H9 (cell line): ENCODE data around the gene SMAD3. TPM values are rescaled to one million over a fixed set of nuclear protein-coding genes. Genes with fewer than 3 reads are reported as not detected.

ENCODE experiments used
- DNase-seq: peaks from one replicate; pipeline ENCODE4 v3.0.0-alpha.2; 2017
- H2AFZ ChIP-seq: one replicate; pipeline ENCODE4 v1.6.1; 2013; ENCODE audit warnings: mild to moderate bottlenecking, low read length, control low read depth, moderate library complexity
- H2AK5ac ChIP-seq: 2 replicates; pipeline ENCODE4 v1.6.1; 2013; ENCODE audit warnings: low read length, control low read depth, mixed read lengths; ENCODE audit not compliant: insufficient read length
- H2BK120ac ChIP-seq: one replicate; pipeline ENCODE4 v1.6.1; 2013; ENCODE audit warnings: low read depth, mild to moderate bottlenecking, low read length, control low read depth, inconsistent platforms; ENCODE audit not compliant: poor library complexity, severe bottlenecking
- H2BK12ac ChIP-seq: 2 replicates; pipeline ENCODE4 v1.6.1; 2013; ENCODE audit warnings: low read length, control low read depth, mixed read lengths, low read depth; ENCODE audit not compliant: insufficient read length
- H2BK15ac ChIP-seq: 2 replicates; pipeline ENCODE4 v1.6.1; 2013; ENCODE audit warnings: low read depth, low read length, control low read depth
- H2BK20ac ChIP-seq: one replicate; pipeline ENCODE4 v1.6.1; 2013; ENCODE audit warnings: low read depth, mild to moderate bottlenecking, low read length, control low read depth, inconsistent platforms; ENCODE audit not compliant: poor library complexity, severe bottlenecking
- H2BK5ac ChIP-seq: 2 replicates; pipeline ENCODE4 v1.6.1; 2013; ENCODE audit warnings: low read length, control low read depth, mixed read lengths; ENCODE audit not compliant: insufficient read length
- H3K14ac ChIP-seq: 2 replicates; pipeline ENCODE4 v1.6.1; 2013; ENCODE audit warnings: low read length, control low read depth; ENCODE audit not compliant: insufficient read depth
- H3K18ac ChIP-seq: 2 replicates; pipeline ENCODE4 v1.6.1; 2013; ENCODE audit warnings: low read depth, mild to moderate bottlenecking, mixed read lengths, low read length, control low read depth; ENCODE audit not compliant: insufficient read length
- H3K23ac ChIP-seq: 2 replicates; pipeline ENCODE4 v1.6.1; 2013; ENCODE audit warnings: low read length, control low read depth, mixed read lengths, low read depth; ENCODE audit not compliant: insufficient read length
- H3K23me2 ChIP-seq: 2 replicates; pipeline ENCODE4 v1.6.1; 2013; ENCODE audit warnings: low read depth, mild to moderate bottlenecking, mixed read lengths, low read length, control low read depth; ENCODE audit not compliant: insufficient read length, poor library complexity, severe bottlenecking
- H3K27ac ChIP-seq: 2 replicates; pipeline ENCODE4 v1.5.1; 2013; ENCODE audit warnings: low read length, control low read depth, mixed read lengths, low read depth; ENCODE audit not compliant: insufficient read length
- H3K27me3 ChIP-seq: 2 replicates; pipeline ENCODE4 v1.6.1; 2013; ENCODE audit warnings: low read length, control low read depth, inconsistent platforms; ENCODE audit not compliant: insufficient read depth
- H3K4ac ChIP-seq: 2 replicates; pipeline ENCODE4 v1.6.1; 2013; ENCODE audit warnings: low read depth, mild to moderate bottlenecking, control low read depth, inconsistent platforms, low read length, moderate library complexity
- H3K4me1 ChIP-seq: 2 replicates; pipeline ENCODE4 v1.6.1; 2013; ENCODE audit warnings: low read length, control low read depth, inconsistent platforms; ENCODE audit not compliant: insufficient read depth
- H3K4me2 ChIP-seq: 2 replicates; pipeline ENCODE4 v1.6.1; 2013; ENCODE audit warnings: low read length, control low read depth, mixed read lengths; ENCODE audit not compliant: insufficient read length, insufficient read depth
- H3K56ac ChIP-seq: 2 replicates; pipeline ENCODE4 v1.6.1; 2013; ENCODE audit warnings: low read depth, mild to moderate bottlenecking, mixed read lengths, low read length, control low read depth; ENCODE audit not compliant: insufficient read length
- H3K79me1 ChIP-seq: 2 replicates; pipeline ENCODE4 v1.6.1; 2013; ENCODE audit warnings: low read depth, mild to moderate bottlenecking, moderate library complexity, low read length, control low read depth, inconsistent platforms; ENCODE audit not compliant: insufficient read depth, poor library complexity, severe bottlenecking
- H3K79me2 ChIP-seq: 2 replicates; pipeline ENCODE4 v1.6.1; 2013; ENCODE audit warnings: low read length, control low read depth, inconsistent platforms; ENCODE audit not compliant: insufficient read depth
- H3K9ac ChIP-seq: 2 replicates; pipeline ENCODE4 v1.6.1; 2013; ENCODE audit warnings: low read length, control low read depth, mixed read lengths; ENCODE audit not compliant: insufficient read length; ENCODE audit errors: extremely low read depth
- H3K9me3 ChIP-seq: one replicate; pipeline ENCODE4 v1.6.1; 2013; ENCODE audit warnings: low read depth, low read length, inconsistent platforms; ENCODE audit not compliant: control insufficient read depth
- H3T11ph ChIP-seq: one replicate; pipeline ENCODE4 v1.6.1; 2013; ENCODE audit warnings: mild to moderate bottlenecking, low read length, control low read depth, inconsistent platforms
- H4K20me1 ChIP-seq: one replicate; pipeline ENCODE4 v1.6.1; 2013; ENCODE audit not compliant: control insufficient read depth, insufficient read length, insufficient read depth
- H4K5ac ChIP-seq: 2 replicates; pipeline ENCODE4 v1.6.1; 2013; ENCODE audit warnings: low read depth, mild to moderate bottlenecking, mixed read lengths, low read length, control low read depth; ENCODE audit not compliant: insufficient read length
- H4K8ac ChIP-seq: replicated peaks from 2 replicates; pipeline ENCODE4 v1.6.1; 2013; ENCODE audit warnings: low read length, control low read depth, mixed read lengths, low read depth; ENCODE audit not compliant: insufficient read length
- H4K91ac ChIP-seq: 2 replicates; pipeline ENCODE4 v1.6.1; 2013; ENCODE audit warnings: low read depth, mild to moderate bottlenecking, moderate library complexity, mixed read lengths, low read length, control low read depth; ENCODE audit not compliant: insufficient read length
- H3K27ac Mint-ChIP-seq, 3 experiments: 2 replicates in 2 of 3; 3 replicates in 1 of 3; pipeline ENCODE4 v1.8.0; 2020 to 2021; ENCODE audit warnings: mixed read lengths in 3 of 3, mild to moderate bottlenecking in 1 of 3, moderate library complexity in 1 of 3
- H3K27me3 Mint-ChIP-seq: 2 replicates; pipeline ENCODE4 v1.8.0; 2021; ENCODE audit warnings: low read depth, mild to moderate bottlenecking, moderate library complexity, mixed read lengths
- H3K36me3 Mint-ChIP-seq, 3 experiments: 2 replicates in 2 of 3; 3 replicates in 1 of 3; pipeline ENCODE4 v1.8.0; 2020 to 2021; ENCODE audit warnings: low read depth in 3 of 3, mixed read lengths in 3 of 3; ENCODE audit not compliant: insufficient read depth in 1 of 3
- H3K4me1 Mint-ChIP-seq, 2 experiments: 2 replicates each; pipeline ENCODE4 v1.8.0; 2020; ENCODE audit warnings: mixed read lengths in 2 of 2
- H3K4me3 Mint-ChIP-seq, 2 experiments: 2 replicates in 1 of 2; 3 replicates in 1 of 2; pipeline ENCODE4 v1.8.0; 2020 to 2021; ENCODE audit warnings: mild to moderate bottlenecking in 2 of 2, mixed read lengths in 2 of 2, moderate library complexity in 1 of 2
- H3K9me3 Mint-ChIP-seq, 2 experiments: 2 replicates in 1 of 2; 3 replicates in 1 of 2; pipeline ENCODE4 v1.8.0; 2020; ENCODE audit warnings: mild to moderate bottlenecking in 2 of 2, mixed read lengths in 2 of 2, moderate library complexity in 1 of 2
- WGBS: extraction: QIAGEN DNeasy Blood & Tissue Kit; methylation state at CpG from one replicate; pipeline ENCODE4 v1.1.7; 2013; ENCODE audit warnings: missing lambda C conversion rate, low lambda C conversion rate, mixed read lengths; ENCODE audit not compliant: insufficient read length; ENCODE audit errors: extremely low coverage; 5-methylcytosine and 5-hydroxymethylcytosine counted together
- total RNA-seq: library from RNA; stranded (reverse); gene quantifications from 2 replicates; pipeline ENCODE4 v1.2.1, GENCODE V29; 2021
- TF ChIP-seq, protein P1 (sequence below): fragments of 200-600 bp; sonication (generic); conservative IDR thresholded peaks from 3 replicates; pipeline ENCODE4 v1.8.0; 2021; ENCODE audit warnings: antibody characterized with exemption, mild to moderate bottlenecking

SMAD3 gene
- total RNA-seq, 1 experiment from 2014 or later = 26.7 TPM

DNA sequence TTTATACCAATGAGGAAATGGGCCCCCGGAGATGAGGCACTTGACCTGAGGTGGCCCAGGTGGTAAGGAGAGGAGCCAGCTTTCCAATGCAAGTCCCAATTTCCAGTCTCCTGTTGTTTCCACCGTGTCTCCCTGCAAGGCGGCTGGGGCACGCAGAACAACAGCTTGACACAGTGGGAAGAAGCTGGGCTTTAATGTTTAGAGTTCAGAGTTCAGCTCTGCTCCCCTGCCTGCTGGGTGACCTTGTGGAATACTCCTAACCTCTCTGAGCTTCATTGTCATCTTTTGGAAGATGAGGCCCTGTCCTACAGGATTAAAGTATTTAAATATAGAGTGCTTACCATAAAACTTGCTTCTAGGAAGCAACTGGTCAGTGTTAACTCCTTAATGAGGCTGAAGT is 80.3 kb downstream of the SMAD3 start:
- H3K27ac Mint-ChIP-seq = peak overlapping the region in 1 of 3 experiments; percentile 36; a peak in 1 of 7 replicates
- H3T11ph ChIP-seq = no peak overlapping the region
- H2BK5ac ChIP-seq = no peak overlapping the region
- no peak overlapping the region for H3K23ac ChIP-seq
- H3K4me2 ChIP-seq = no peak overlapping the region
- no peak overlapping the region for H2BK120ac ChIP-seq
- H3K27ac ChIP-seq = no peak overlapping the region
- no peak overlapping the region for H4K91ac ChIP-seq
- no peaks in the 10 kb centered on the region for H3K9me3 Mint-ChIP-seq
- H3K56ac ChIP-seq = no peak overlapping the region
- no peak overlapping the region for H2BK15ac ChIP-seq
- no peak overlapping the region for H3K18ac ChIP-seq
- TF ChIP-seq, protein P1, sequence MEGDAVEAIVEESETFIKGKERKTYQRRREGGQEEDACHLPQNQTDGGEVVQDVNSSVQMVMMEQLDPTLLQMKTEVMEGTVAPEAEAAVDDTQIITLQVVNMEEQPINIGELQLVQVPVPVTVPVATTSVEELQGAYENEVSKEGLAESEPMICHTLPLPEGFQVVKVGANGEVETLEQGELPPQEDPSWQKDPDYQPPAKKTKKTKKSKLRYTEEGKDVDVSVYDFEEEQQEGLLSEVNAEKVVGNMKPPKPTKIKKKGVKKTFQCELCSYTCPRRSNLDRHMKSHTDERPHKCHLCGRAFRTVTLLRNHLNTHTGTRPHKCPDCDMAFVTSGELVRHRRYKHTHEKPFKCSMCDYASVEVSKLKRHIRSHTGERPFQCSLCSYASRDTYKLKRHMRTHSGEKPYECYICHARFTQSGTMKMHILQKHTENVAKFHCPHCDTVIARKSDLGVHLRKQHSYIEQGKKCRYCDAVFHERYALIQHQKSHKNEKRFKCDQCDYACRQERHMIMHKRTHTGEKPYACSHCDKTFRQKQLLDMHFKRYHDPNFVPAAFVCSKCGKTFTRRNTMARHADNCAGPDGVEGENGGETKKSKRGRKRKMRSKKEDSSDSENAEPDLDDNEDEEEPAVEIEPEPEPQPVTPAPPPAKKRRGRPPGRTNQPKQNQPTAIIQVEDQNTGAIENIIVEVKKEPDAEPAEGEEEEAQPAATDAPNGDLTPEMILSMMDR = no peak
- no peaks in the 10 kb centered on the region for H3K36me3 Mint-ChIP-seq
- H3K4ac ChIP-seq = no peak overlapping the region
- no peaks in the 10 kb centered on the region for H3K79me1 ChIP-seq
- DNase-seq = no peak
- H3K27me3 ChIP-seq = no peaks in the 10 kb centered on the region
- H4K5ac ChIP-seq = no peak overlapping the region
- H2AK5ac ChIP-seq = no peak overlapping the region
- no peaks in the 10 kb centered on the region for H3K23me2 ChIP-seq
- no CpG with 5 or more reads among the region's 4 CpGs for WGBS
- no peak overlapping the region for H3K9ac ChIP-seq
- H3K14ac ChIP-seq = no peak overlapping the region
- no peaks in the 10 kb centered on the region for H3K9me3 ChIP-seq
- no peak overlapping the region for H2AFZ ChIP-seq
- H3K4me1 Mint-ChIP-seq = peaks cover 84 to 88% of the 10 kb centered on the region in 2 experiments
- peaks cover 34% of the 10 kb centered on the region; the same call in 1 of the 2 replicates for H3K4me1 ChIP-seq
- no peak overlapping the region for H2BK12ac ChIP-seq
- no peak overlapping the region for H2BK20ac ChIP-seq
- no peaks in the 10 kb centered on the region for H3K79me2 ChIP-seq
- no peaks in the 10 kb centered on the region for H3K27me3 Mint-ChIP-seq
- H4K8ac ChIP-seq = no peak overlapping the region
- H4K20me1 ChIP-seq = no peaks in the 10 kb centered on the region
- H3K4me3 Mint-ChIP-seq = no peak overlapping the region
